ENCODE measurements around the gene LRRC14B.

LRRC14B gene

GRCh38 chr5:191036-191948 is at the start of gene LRRC14B:
TSS of gene LRRC14B (plus strand) at chr5:191495. CDS start at chr5:191539, 44 bp downstream.
- no peak for DNase-seq (ENCODE audit: low read depth)

GRCh38 chr5:141761-142160 is 49.5 kb upstream of the LRRC14B start:
- no peak for DNase-seq (ENCODE audit: low read depth)

GRCh38 chr5:142246-142810 is 49.0 kb upstream of the LRRC14B start:
- DNase-seq (ENCODE audit: low read depth): no peak

DNA sequence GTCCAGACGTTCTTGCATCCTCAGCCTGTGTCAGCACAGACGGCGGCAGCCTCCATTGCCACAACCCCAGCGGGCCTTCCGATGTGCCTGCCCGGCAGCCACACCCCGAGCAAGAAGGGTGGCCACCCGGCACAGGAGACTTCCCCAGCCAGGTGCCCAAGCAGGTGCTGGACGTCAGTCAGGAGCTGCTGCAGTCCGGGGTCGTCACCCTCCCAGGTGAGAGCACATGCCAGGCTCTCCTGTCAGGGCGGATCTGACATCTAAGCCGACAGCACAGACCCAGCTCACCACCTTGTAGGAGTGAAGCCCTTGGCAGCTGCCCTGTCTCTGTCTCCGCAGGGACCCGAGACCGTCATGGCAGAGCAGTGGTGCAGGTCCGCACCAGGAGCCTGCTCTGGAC is 48.3 kb upstream of the LRRC14B start:
- DNase-seq (ENCODE audit: low read depth): no peak

DNA sequence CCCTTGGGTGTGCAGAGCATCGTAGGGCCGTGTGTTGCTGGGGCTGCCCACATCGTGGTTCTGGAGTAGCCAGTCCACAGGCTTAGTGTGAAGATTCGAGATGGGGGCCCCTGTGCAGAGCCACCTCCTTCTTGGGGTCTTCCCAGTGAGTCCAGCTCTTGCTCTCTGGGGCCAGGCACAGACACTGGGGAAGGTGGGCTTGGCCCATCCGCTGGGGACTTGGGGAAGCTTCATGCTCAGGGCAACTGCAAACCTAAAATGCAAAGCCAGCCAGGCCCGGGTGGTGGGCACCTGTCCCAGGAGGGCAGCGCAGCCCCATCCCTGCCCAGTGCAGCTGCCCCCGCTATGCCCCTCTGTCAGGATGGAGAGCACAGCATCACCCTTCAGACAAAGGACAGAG is 46.4 kb upstream of the LRRC14B start:
- DNase-seq (ENCODE audit: low read depth): no peak

- DNase-seq (ENCODE audit: low read depth): no peak
Observed at GRCh38 chr5:145585-146323, 45.5 kb upstream of the LRRC14B start.

DNA sequence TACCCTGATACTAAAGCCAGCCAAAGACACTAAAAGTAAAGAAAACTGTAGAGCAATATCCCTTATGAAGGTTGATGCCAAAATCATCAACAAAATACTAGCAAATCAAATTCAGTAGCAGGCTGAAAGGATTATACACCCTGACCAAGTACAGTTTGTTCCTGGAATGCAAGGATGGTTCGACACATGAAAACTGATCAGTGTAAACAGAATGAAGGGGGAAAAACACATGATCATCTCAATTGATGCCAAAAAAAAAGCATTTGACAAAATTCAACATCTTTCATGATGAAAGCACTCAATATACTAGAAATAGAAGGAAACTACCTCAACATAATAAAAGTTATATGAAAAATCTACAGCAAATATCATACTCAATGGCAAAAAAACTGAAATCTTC is 43.5 kb upstream of the LRRC14B start:
- DNase-seq (ENCODE audit: low read depth): no peak

- DNase-seq (ENCODE audit: low read depth): no peak
Observed at GRCh38 chr5:149745-150485, 41.4 kb upstream of the LRRC14B start.

DNA sequence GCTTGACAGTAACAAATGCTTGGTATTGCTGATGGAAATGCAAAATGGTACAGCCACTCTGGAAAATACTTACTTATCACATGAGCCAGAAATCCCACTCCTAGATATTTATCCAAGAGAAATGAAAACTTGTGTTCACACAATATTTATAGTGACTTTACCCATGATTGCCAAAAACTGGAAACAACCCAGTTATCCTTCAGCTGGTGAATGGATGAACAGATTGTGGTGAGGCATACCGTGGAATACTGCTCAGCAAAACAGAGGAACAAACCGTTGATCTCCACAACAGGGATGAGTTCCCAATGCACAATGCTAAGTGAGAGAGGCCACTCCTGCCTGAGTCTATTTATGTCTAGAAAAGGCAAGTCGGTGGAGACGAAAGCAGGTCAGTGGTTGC is 40.5 kb upstream of the LRRC14B start:
- no peak for DNase-seq (ENCODE audit: low read depth)

DNA sequence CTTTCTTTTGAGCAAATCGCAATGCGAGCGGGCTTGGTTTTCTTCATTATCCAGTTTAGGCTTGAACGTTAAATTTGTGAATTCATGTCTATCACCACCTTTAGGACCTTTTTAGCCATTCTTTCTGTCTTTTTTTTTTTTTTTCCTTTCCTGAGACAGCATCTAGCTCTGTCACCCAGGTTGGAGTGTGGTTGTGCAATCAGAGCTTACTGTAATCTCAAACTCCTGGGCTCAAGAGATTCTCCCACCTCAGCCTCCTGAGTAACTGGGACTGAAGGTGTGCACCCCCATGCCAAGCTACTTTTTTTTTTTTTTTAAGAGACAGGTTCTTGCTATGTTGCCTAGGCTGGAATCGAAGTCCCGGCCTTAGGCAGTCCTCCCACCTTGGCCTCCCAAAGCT is 39.2 kb upstream of the LRRC14B start:
- DNase-seq (ENCODE audit: low read depth): no peak

GRCh38 chr5:153256-153655 is 38.0 kb upstream of the LRRC14B start:
- DNase-seq (ENCODE audit: low read depth): no peak

GRCh38 chr5:154236-154635 is 37.1 kb upstream of the LRRC14B start:
- no peak for DNase-seq (ENCODE audit: low read depth)

GRCh38 chr5:154826-155225 is 36.5 kb upstream of the LRRC14B start:
- no peak for DNase-seq (ENCODE audit: low read depth)

- DNase-seq (ENCODE audit: low read depth): no peak
Observed at GRCh38 chr5:155651-156410, 35.5 kb upstream of the LRRC14B start.

DNA sequence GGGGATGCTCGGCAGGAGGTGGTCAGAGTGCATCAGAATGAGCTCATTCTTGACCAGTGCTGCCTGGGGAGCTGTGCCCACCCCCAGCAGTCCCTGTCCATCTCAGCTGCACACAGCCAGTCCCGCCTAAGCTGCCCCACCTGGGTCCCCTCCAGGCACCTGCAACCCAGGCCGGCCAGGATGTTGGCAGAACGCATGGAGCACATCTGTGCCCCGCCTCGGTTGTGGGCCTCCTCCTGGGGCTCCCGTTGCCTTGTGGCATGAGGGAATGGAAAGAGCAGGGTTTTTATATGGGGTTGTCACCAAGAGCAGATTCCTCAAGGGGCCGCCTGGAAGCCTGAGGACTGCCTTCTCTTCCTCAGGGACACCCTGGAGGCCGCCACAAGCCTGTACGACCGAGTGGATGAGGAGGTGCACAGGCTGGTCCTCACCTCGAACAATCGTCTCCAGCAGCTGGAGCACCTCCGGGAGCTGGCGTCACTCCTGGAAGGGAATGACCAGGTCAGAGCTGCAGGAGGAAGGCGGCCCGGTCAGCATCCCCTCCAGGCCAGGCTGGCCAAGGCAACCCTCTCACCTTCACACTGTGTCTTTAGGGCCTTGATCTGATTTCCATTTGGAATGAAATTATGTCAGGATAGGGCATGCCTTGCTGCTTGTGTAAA is 34.8 kb upstream of the LRRC14B start:
- DNase-seq (ENCODE audit: low read depth): no peak

- no peak for DNase-seq (ENCODE audit: low read depth)
Observed at GRCh38 chr5:157126-157715, 34.1 kb upstream of the LRRC14B start.

GRCh38 chr5:157801-158200 is 33.5 kb upstream of the LRRC14B start:
- DNase-seq (ENCODE audit: low read depth): no peak

DNA sequence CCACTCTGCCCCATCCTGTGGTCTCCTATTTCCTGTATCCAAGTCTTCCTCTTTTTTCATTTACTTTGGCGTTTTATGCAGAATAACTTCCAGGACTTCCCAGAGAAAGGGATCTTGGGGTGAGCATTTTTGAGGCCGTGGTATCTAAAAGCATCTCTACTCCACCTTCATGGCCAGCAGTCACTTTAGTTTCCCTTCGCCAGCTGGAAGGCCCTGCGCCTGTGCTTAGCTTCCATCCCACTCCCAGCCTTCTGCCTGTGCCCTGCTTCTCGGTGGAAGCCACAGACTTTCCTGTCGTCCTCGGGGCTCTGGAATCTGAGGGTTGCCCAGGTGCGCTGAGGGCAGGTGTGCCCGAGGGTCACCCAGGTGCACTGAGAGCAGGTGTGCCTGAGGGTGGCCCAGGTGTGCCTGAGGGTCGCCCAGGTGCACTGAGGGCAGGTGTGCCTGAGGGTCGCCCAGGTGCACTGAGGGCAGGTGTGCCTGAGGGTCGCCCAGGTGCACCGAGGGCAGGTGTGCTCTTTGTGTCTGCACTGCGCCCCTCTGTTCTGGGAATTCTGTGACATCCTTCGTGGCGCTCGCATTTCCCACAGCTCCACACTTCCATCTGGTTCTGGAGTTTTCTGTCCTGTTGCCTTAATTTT is 32.4 kb upstream of the LRRC14B start:
- DNase-seq (ENCODE audit: low read depth): no peak

DNA sequence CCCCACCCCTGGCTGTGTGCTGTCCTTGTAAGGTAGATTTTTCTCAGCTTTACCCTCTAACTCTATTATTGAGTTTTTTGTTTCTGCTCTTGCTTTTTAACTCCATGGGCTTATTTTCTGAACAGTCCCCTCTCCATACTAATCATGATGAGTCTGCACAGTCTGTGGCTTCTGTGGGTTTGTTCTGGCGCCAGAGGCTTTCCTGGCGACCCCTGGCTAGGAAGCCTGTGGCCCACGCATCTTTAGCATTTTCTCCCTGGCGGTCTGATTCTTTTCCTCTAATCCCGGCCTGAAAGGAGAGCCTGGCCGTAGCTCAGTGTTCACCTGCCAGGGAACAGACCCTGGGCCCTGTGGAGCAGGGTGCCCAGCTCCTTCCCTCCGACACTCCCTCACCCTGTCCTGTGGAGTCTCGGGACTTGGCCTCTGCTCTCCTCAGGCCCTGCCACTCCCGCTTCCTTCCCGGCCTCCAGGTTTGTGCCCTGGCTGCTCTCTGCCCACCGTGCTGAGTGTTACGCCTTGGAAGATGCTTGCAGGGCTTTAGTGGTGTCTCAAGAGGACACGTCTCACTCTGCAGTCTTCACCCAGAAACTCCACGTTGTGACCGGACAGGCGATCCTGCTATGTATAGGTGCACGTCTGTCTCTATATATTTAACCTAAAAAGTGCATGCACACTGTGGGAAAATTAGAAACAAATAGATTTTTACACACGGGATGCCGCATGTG is 31.7 kb upstream of the LRRC14B start:
- no peak for DNase-seq (ENCODE audit: low read depth)

- no peak for DNase-seq (ENCODE audit: low read depth)
Observed at GRCh38 chr5:160173-160510, 31.2 kb upstream of the LRRC14B start.

Measured in stimulated activated CD8-positive, alpha-beta memory T cell treated with anti-CD3 and anti-CD28 coated beads, Interleukin-15, amount 100 ng/mL, for 24 hours (primary cell).